ENCODE data around the gene BABAM2.
"Not testable (repeated sequence)": the region's sequence is repeated elsewhere in the genome, so short reads cannot be mapped to it uniquely, and the experiment has no call there.

The BABAM2 gene

GRCh38 chr2:27964067-27964466 lies 73.5 kb downstream of the BABAM2 start:
- no peaks in the 10 kb centered on the region for H3K27me3 ChIP-seq (ENCODE audit: low read depth, low read length)
- H3K9me3 ChIP-seq (ENCODE audit: control insufficient read depth in 1 of 2, low read length in 2 of 2): no peaks in the 10 kb centered on the region
- peaks cover 11 to 18% of the 10 kb centered on the region in 2 donors for H3K4me1 ChIP-seq (ENCODE audit: control insufficient read depth in 1 of 2, insufficient read depth in 2 of 2, low read length in 2 of 2)
- no peaks in the 10 kb centered on the region for H3K36me3 ChIP-seq (ENCODE audit: control insufficient read depth in 1 of 2, insufficient read depth in 2 of 2, low read length in 2 of 2)
- H3K4me3 ChIP-seq (ENCODE audit: low read depth in 1 of 2, low read length in 2 of 2): no peak overlapping the region
- no peak overlapping the region for H3K27ac ChIP-seq (ENCODE audit: low read length)

GRCh38 chr2:27965841-27966240 lies 75.3 kb downstream of the BABAM2 start:
- no peak overlapping the region for H3K4me3 ChIP-seq (ENCODE audit: low read depth in 1 of 2, low read length in 2 of 2)
- no peak overlapping the region for H3K27ac ChIP-seq (ENCODE audit: low read length)
- no peaks in the 10 kb centered on the region for H3K36me3 ChIP-seq (ENCODE audit: control insufficient read depth in 1 of 2, insufficient read depth in 2 of 2, low read length in 2 of 2)

GRCh38 chr2:27966466-27966865 lies 75.9 kb downstream of the BABAM2 start:
- H3K36me3 ChIP-seq (ENCODE audit: control insufficient read depth in 1 of 2, insufficient read depth in 2 of 2, low read length in 2 of 2): no peaks in the 10 kb centered on the region
- no peak overlapping the region for H3K27ac ChIP-seq (ENCODE audit: low read length)
- peaks cover 6% of the 10 kb centered on the region in 2 donors for H3K4me1 ChIP-seq (ENCODE audit: control insufficient read depth in 1 of 2, insufficient read depth in 2 of 2, low read length in 2 of 2)
- H3K27me3 ChIP-seq (ENCODE audit: low read depth, low read length): no peaks in the 10 kb centered on the region
- H3K9me3 ChIP-seq (ENCODE audit: control insufficient read depth in 1 of 2, low read length in 2 of 2): no peaks in the 10 kb centered on the region
- no peak overlapping the region for H3K4me3 ChIP-seq (ENCODE audit: low read depth in 1 of 2, low read length in 2 of 2)

More at GRCh38 chr2:27965841-27966240, 75.3 kb downstream of the BABAM2 start:
- H3K4me1 ChIP-seq (ENCODE audit: control insufficient read depth in 1 of 2, insufficient read depth in 2 of 2, low read length in 2 of 2): peaks cover 6 to 7% of the 10 kb centered on the region in 2 donors
- no peaks in the 10 kb centered on the region for H3K9me3 ChIP-seq (ENCODE audit: control insufficient read depth in 1 of 2, low read length in 2 of 2)
- no peaks in the 10 kb centered on the region for H3K27me3 ChIP-seq (ENCODE audit: low read depth, low read length)

- no peak overlapping the region for H3K27ac ChIP-seq (ENCODE audit: low read length)
- H3K4me3 ChIP-seq (ENCODE audit: low read depth in 1 of 2, low read length in 2 of 2): no peak overlapping the region
- no peaks in the 10 kb centered on the region for H3K36me3 ChIP-seq (ENCODE audit: control insufficient read depth in 1 of 2, insufficient read depth in 2 of 2, low read length in 2 of 2)
- H3K4me1 ChIP-seq (ENCODE audit: control insufficient read depth in 1 of 2, insufficient read depth in 2 of 2, low read length in 2 of 2): peaks cover 6% of the 10 kb centered on the region in 2 donors
- H3K27me3 ChIP-seq (ENCODE audit: low read depth, low read length): no peaks in the 10 kb centered on the region
- no peaks in the 10 kb centered on the region for H3K9me3 ChIP-seq (ENCODE audit: control insufficient read depth in 1 of 2, low read length in 2 of 2)
Observed at GRCh38 chr2:27967076-27967475, 76.5 kb downstream of the BABAM2 start.

- H3K36me3 ChIP-seq (ENCODE audit: control insufficient read depth in 1 of 2, insufficient read depth in 2 of 2, low read length in 2 of 2); H3K27me3 ChIP-seq (ENCODE audit: low read depth, low read length); H3K4me3 ChIP-seq (ENCODE audit: low read depth in 1 of 2, low read length in 2 of 2); H3K4me1 ChIP-seq (ENCODE audit: control insufficient read depth in 1 of 2, insufficient read depth in 2 of 2, low read length in 2 of 2); H3K9me3 ChIP-seq (ENCODE audit: control insufficient read depth in 1 of 2, low read length in 2 of 2); H3K27ac ChIP-seq (ENCODE audit: low read length): not testable (repeated sequence)
Observed at GRCh38 chr2:27968045-27968444, 77.5 kb downstream of the BABAM2 start.

GRCh38 chr2:27968957-27969356 lies 78.4 kb downstream of the BABAM2 start:
- H3K9me3 ChIP-seq (ENCODE audit: control insufficient read depth in 1 of 2, low read length in 2 of 2); H3K27ac ChIP-seq (ENCODE audit: low read length); H3K27me3 ChIP-seq (ENCODE audit: low read depth, low read length); H3K36me3 ChIP-seq (ENCODE audit: control insufficient read depth in 1 of 2, insufficient read depth in 2 of 2, low read length in 2 of 2); H3K4me1 ChIP-seq (ENCODE audit: control insufficient read depth in 1 of 2, insufficient read depth in 2 of 2, low read length in 2 of 2); H3K4me3 ChIP-seq (ENCODE audit: low read depth in 1 of 2, low read length in 2 of 2): not testable (repeated sequence)

- no peaks in the 10 kb centered on the region for H3K36me3 ChIP-seq (ENCODE audit: control insufficient read depth in 1 of 2, insufficient read depth in 2 of 2, low read length in 2 of 2)
- no peaks in the 10 kb centered on the region for H3K9me3 ChIP-seq (ENCODE audit: control insufficient read depth in 1 of 2, low read length in 2 of 2)
- H3K4me1 ChIP-seq (ENCODE audit: control insufficient read depth in 1 of 2, insufficient read depth in 2 of 2, low read length in 2 of 2): no peaks in the 10 kb centered on the region
- no peak overlapping the region for H3K4me3 ChIP-seq (ENCODE audit: low read depth in 1 of 2, low read length in 2 of 2)
- H3K27me3 ChIP-seq (ENCODE audit: low read depth, low read length): no peaks in the 10 kb centered on the region
- no peak overlapping the region for H3K27ac ChIP-seq (ENCODE audit: low read length)
Observed at GRCh38 chr2:27972311-27972710, 81.8 kb downstream of the BABAM2 start.

GRCh38 chr2:27973592-27973991 lies 83.1 kb downstream of the BABAM2 start:
- no peak overlapping the region for H3K4me3 ChIP-seq (ENCODE audit: low read depth in 1 of 2, low read length in 2 of 2)
- H3K4me1 ChIP-seq (ENCODE audit: control insufficient read depth in 1 of 2, insufficient read depth in 2 of 2, low read length in 2 of 2): no peaks in the 10 kb centered on the region
- no peaks in the 10 kb centered on the region for H3K9me3 ChIP-seq (ENCODE audit: control insufficient read depth in 1 of 2, low read length in 2 of 2)
- no peaks in the 10 kb centered on the region for H3K27me3 ChIP-seq (ENCODE audit: low read depth, low read length)
- H3K36me3 ChIP-seq (ENCODE audit: control insufficient read depth in 1 of 2, insufficient read depth in 2 of 2, low read length in 2 of 2): no peaks in the 10 kb centered on the region
- H3K27ac ChIP-seq (ENCODE audit: low read length): no peak overlapping the region

GRCh38 chr2:27976308-27976707 lies 85.8 kb downstream of the BABAM2 start:
- no peaks in the 10 kb centered on the region for H3K4me1 ChIP-seq (ENCODE audit: control insufficient read depth in 1 of 2, insufficient read depth in 2 of 2, low read length in 2 of 2)
- H3K9me3 ChIP-seq (ENCODE audit: control insufficient read depth in 1 of 2, low read length in 2 of 2): no peaks in the 10 kb centered on the region
- no peaks in the 10 kb centered on the region for H3K36me3 ChIP-seq (ENCODE audit: control insufficient read depth in 1 of 2, insufficient read depth in 2 of 2, low read length in 2 of 2)
- H3K27me3 ChIP-seq (ENCODE audit: low read depth, low read length): no peaks in the 10 kb centered on the region
- H3K4me3 ChIP-seq (ENCODE audit: low read depth in 1 of 2, low read length in 2 of 2): no peak overlapping the region
- no peak overlapping the region for H3K27ac ChIP-seq (ENCODE audit: low read length)

- Histone ChIP-seq H3K27ac (ENCODE audit: low read length) (no peak overlapping the region), H3K36me3 (ENCODE audit: control insufficient read depth in 1 of 2, insufficient read depth in 2 of 2, low read length in 2 of 2) (no peaks in the 10 kb centered on the region), H3K4me3 (ENCODE audit: low read depth in 1 of 2, low read length in 2 of 2) (no peak overlapping the region), H3K4me1 (ENCODE audit: control insufficient read depth in 1 of 2, insufficient read depth in 2 of 2, low read length in 2 of 2) (no peaks in the 10 kb centered on the region), H3K27me3 (ENCODE audit: low read depth, low read length) (no peaks in the 10 kb centered on the region), H3K9me3 (ENCODE audit: control insufficient read depth in 1 of 2, low read length in 2 of 2) (no peaks in the 10 kb centered on the region)
Observed at GRCh38 chr2:27977731-27978312, 87.3 kb downstream of the BABAM2 start.

- not testable (repeated sequence) for H3K4me3 ChIP-seq (ENCODE audit: low read depth in 1 of 2, low read length in 2 of 2); H3K4me1 ChIP-seq (ENCODE audit: control insufficient read depth in 1 of 2, insufficient read depth in 2 of 2, low read length in 2 of 2); H3K36me3 ChIP-seq (ENCODE audit: control insufficient read depth in 1 of 2, insufficient read depth in 2 of 2, low read length in 2 of 2); H3K27ac ChIP-seq (ENCODE audit: low read length); H3K9me3 ChIP-seq (ENCODE audit: control insufficient read depth in 1 of 2, low read length in 2 of 2); H3K27me3 ChIP-seq (ENCODE audit: low read depth, low read length)
Observed at GRCh38 chr2:27978761-27979160, 88.2 kb downstream of the BABAM2 start.

- no peaks in the 10 kb centered on the region for H3K9me3 ChIP-seq (ENCODE audit: control insufficient read depth in 1 of 2, low read length in 2 of 2)
- H3K27ac ChIP-seq (ENCODE audit: low read length): no peak overlapping the region
- no peak overlapping the region for H3K4me3 ChIP-seq (ENCODE audit: low read depth in 1 of 2, low read length in 2 of 2)
- H3K27me3 ChIP-seq (ENCODE audit: low read depth, low read length): no peaks in the 10 kb centered on the region
- no peaks in the 10 kb centered on the region for H3K4me1 ChIP-seq (ENCODE audit: control insufficient read depth in 1 of 2, insufficient read depth in 2 of 2, low read length in 2 of 2)
- H3K36me3 ChIP-seq (ENCODE audit: control insufficient read depth in 1 of 2, insufficient read depth in 2 of 2, low read length in 2 of 2): no peaks in the 10 kb centered on the region
Observed at GRCh38 chr2:27980242-27980641, 89.7 kb downstream of the BABAM2 start.

All from muscle layer of duodenum (tissue), 2 donors.